Body of pancreas (tissue), 4 donors: ENCODE results near the gene ZNF888.

Experiments used
- POLR2A ChIP-seq, 3 donors: fragments of 450-650 bp; IDR thresholded peaks; one replicate each; pipeline ENCODE4 v1.6.1; 2016; ENCODE audit warnings: antibody characterized with exemption in 3 of 3, mild to moderate bottlenecking in 2 of 3
- TF ChIP-seq, protein P1 (sequence below), 7 experiments: fragments of 450-650 bp in 4 of 7; fragments of 200-600 bp in 3 of 7; sonication (generic) in 3 of 7; IDR thresholded peaks; one replicate each; pipeline ENCODE4 v1.5.1; 2016 to 2019; ENCODE audit warnings: antibody characterized with exemption in 7 of 7

DNA sequence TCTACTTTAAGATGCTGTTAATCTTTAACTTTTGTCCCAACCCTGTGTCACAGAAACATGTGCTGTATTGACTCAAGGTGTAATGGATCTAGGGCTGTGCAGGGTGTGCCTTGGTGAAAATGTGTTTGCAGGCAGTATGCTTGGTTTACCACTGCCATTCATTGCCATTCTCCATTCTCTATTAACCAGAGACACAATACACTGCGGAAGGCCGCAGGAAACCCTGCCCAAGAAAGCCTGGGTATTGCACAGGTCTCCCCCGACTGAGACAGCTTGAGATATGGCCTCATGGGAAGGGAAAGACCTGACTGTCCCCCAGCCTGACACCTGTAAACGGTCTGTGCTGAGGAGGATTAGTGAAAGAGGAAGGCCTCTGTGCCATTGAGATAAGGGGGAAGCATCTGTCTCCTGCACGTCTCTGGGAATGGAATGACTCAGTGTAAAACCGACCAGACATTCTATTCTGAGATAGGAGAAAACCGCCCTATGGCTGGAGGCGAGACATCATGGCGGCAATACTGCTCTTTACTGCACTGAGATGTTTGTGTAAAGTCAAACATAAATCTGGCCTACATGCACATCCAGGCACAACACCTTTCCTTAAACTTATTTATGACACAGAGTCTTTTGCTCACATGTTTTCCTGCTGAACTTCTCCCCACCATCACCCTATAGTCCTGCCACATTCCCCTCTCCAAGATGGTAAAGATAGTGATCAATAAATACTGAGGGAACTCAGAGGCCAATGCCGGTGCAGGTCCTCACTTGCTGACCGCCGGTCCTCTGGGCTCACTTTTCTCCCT, 13.1 kb upstream of the ZNF888 start:
- TF ChIP-seq, protein P1, sequence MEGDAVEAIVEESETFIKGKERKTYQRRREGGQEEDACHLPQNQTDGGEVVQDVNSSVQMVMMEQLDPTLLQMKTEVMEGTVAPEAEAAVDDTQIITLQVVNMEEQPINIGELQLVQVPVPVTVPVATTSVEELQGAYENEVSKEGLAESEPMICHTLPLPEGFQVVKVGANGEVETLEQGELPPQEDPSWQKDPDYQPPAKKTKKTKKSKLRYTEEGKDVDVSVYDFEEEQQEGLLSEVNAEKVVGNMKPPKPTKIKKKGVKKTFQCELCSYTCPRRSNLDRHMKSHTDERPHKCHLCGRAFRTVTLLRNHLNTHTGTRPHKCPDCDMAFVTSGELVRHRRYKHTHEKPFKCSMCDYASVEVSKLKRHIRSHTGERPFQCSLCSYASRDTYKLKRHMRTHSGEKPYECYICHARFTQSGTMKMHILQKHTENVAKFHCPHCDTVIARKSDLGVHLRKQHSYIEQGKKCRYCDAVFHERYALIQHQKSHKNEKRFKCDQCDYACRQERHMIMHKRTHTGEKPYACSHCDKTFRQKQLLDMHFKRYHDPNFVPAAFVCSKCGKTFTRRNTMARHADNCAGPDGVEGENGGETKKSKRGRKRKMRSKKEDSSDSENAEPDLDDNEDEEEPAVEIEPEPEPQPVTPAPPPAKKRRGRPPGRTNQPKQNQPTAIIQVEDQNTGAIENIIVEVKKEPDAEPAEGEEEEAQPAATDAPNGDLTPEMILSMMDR (IDR thresholded peaks at IDR 0.05) = no peak
- no peak for TF ChIP-seq POLR2A (IDR thresholded peaks at IDR 0.05)
